HG03060 (cell line): ENCODE data around the gene CLDN6.

Source experiments
- ATAC-seq: cut with Tn5 transposase; IDR thresholded peaks from one replicate; pipeline ENCODE4 v1.9.1; 2021; ENCODE audit warnings: low read depth, moderate number of reproducible peaks; ENCODE audit not compliant: unreplicated experiment

The CLDN6 gene

GRCh38 chr16:2974319-2975056 lies 43.5 kb downstream of the CLDN6 start:
- no peak for ATAC-seq

GRCh38 chr16:2973605-2974318 lies 44.2 kb downstream of the CLDN6 start:
- no peak for ATAC-seq

GRCh38 chr16:2973093-2973492 lies 44.9 kb downstream of the CLDN6 start:
- ATAC-seq, result no peak

GRCh38 chr16:2971985-2972784 lies 45.8 kb downstream of the CLDN6 start:
- no peak for ATAC-seq

- no peak for ATAC-seq
Measured at GRCh38 chr16:2971134-2971984, 46.6 kb downstream of the CLDN6 start.

GRCh38 chr16:2970563-2970962 lies 47.4 kb downstream of the CLDN6 start:
- no peak for ATAC-seq

- ATAC-seq, result no peak
Measured at GRCh38 chr16:2969545-2970521, 48.1 kb downstream of the CLDN6 start.

GRCh38 chr16:2968738-2969544 lies 49.0 kb downstream of the CLDN6 start, which contains the start of gene PAQR4:
TSS of gene PAQR4 (plus strand) at chr16:2969348. CDS start at chr16:2969675, 327 bp downstream.
- no peak for ATAC-seq

- ATAC-seq, result no peak
Measured at GRCh38 chr16:2968368-2968737, 49.6 kb downstream of the CLDN6 start.

GRCh38 chr16:2967721-2968161 lies 50.2 kb downstream of the CLDN6 start:
- no peak for ATAC-seq

- no peak for ATAC-seq
Measured at GRCh38 chr16:2967211-2967631, 50.8 kb downstream of the CLDN6 start.

GRCh38 chr16:2966808-2967191 lies 51.2 kb downstream of the CLDN6 start:
- ATAC-seq, result no peak

GRCh38 chr16:2966043-2966807 lies 51.8 kb downstream of the CLDN6 start:
- ATAC-seq, result no peak
